ENCODE data around the gene SAE1. TPM values are rescaled to one million over a fixed set of nuclear protein-coding genes. Genes with fewer than 3 reads are reported as not detected.
A peak's percentile ranks its signal among the peaks of the same experiment; 100 is the strongest.

The SAE1 gene
- total RNA-seq, 1 donor from 2014 or later = 96.6 TPM

- peaks cover 7% of the 10 kb centered on the region for H3K4me1 Mint-ChIP-seq (ENCODE audit: unreplicated experiment)
- H3K9me3 Mint-ChIP-seq (ENCODE audit: unreplicated experiment) = no peaks in the 10 kb centered on the region
- H3K36me3 Mint-ChIP-seq (ENCODE audit: unreplicated experiment) = peaks cover 20% of the 10 kb centered on the region
- no peak overlapping the region for H3K27ac Mint-ChIP-seq (ENCODE audit: unreplicated experiment)
- H3K4me3 Mint-ChIP-seq (ENCODE audit: unreplicated experiment) = no peak overlapping the region
- DNase-seq (ENCODE audit: extremely low spot score, unreplicated experiment) = no peak
- TF ChIP-seq, protein P1, sequence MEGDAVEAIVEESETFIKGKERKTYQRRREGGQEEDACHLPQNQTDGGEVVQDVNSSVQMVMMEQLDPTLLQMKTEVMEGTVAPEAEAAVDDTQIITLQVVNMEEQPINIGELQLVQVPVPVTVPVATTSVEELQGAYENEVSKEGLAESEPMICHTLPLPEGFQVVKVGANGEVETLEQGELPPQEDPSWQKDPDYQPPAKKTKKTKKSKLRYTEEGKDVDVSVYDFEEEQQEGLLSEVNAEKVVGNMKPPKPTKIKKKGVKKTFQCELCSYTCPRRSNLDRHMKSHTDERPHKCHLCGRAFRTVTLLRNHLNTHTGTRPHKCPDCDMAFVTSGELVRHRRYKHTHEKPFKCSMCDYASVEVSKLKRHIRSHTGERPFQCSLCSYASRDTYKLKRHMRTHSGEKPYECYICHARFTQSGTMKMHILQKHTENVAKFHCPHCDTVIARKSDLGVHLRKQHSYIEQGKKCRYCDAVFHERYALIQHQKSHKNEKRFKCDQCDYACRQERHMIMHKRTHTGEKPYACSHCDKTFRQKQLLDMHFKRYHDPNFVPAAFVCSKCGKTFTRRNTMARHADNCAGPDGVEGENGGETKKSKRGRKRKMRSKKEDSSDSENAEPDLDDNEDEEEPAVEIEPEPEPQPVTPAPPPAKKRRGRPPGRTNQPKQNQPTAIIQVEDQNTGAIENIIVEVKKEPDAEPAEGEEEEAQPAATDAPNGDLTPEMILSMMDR (IDR thresholded peaks at IDR 0.05) = no peak
- H3K27me3 Mint-ChIP-seq (ENCODE audit: unreplicated experiment) = no peaks in the 10 kb centered on the region
Measured at GRCh38 chr19:47221080-47221841, 90.6 kb downstream of the SAE1 start.

- Mint-ChIP-seq H3K36me3 (ENCODE audit: unreplicated experiment) (peaks cover 20% of the 10 kb centered on the region), H3K4me3 (ENCODE audit: unreplicated experiment) (no peak overlapping the region), H3K9me3 (ENCODE audit: unreplicated experiment) (no peaks in the 10 kb centered on the region), H3K4me1 (ENCODE audit: unreplicated experiment) (peaks cover 10% of the 10 kb centered on the region), H3K27me3 (ENCODE audit: unreplicated experiment) (no peaks in the 10 kb centered on the region), H3K27ac (ENCODE audit: unreplicated experiment) (no peak overlapping the region)
- TF ChIP-seq, protein P1 (IDR thresholded peaks at IDR 0.05) = no peak
- DNase-seq (ENCODE audit: extremely low spot score, unreplicated experiment) = no peak
Measured at GRCh38 chr19:47221890-47222289, 91.3 kb downstream of the SAE1 start.

- Mint-ChIP-seq H3K4me3 (ENCODE audit: unreplicated experiment) (peak overlapping the region; percentile 38), H3K27me3 (ENCODE audit: unreplicated experiment) (no peaks in the 10 kb centered on the region), H3K27ac (ENCODE audit: unreplicated experiment) (peak overlapping the region; percentile 94), H3K36me3 (ENCODE audit: unreplicated experiment) (peaks cover 8% of the 10 kb centered on the region), H3K9me3 (ENCODE audit: unreplicated experiment) (no peaks in the 10 kb centered on the region), H3K4me1 (ENCODE audit: unreplicated experiment) (peaks cover 19% of the 10 kb centered on the region)
- TF ChIP-seq, protein P1 (IDR thresholded peaks at IDR 0.05) = peak; percentile 54
- peak; percentile 97 for DNase-seq (ENCODE audit: extremely low spot score, unreplicated experiment)
Measured at GRCh38 chr19:47225746-47226425, 95.3 kb downstream of the SAE1 start.

- Mint-ChIP-seq H3K4me3 (ENCODE audit: unreplicated experiment) (no peak overlapping the region), H3K27me3 (ENCODE audit: unreplicated experiment) (no peaks in the 10 kb centered on the region), H3K9me3 (ENCODE audit: unreplicated experiment) (no peaks in the 10 kb centered on the region), H3K36me3 (ENCODE audit: unreplicated experiment) (peaks cover 6% of the 10 kb centered on the region), H3K27ac (ENCODE audit: unreplicated experiment) (peak overlapping the region; percentile 97), H3K4me1 (ENCODE audit: unreplicated experiment) (peaks cover 23% of the 10 kb centered on the region)
- TF ChIP-seq, protein P1 (IDR thresholded peaks at IDR 0.05) = no peak
- DNase-seq (ENCODE audit: extremely low spot score, unreplicated experiment) = no peak
Measured at GRCh38 chr19:47226426-47227351, 96.1 kb downstream of the SAE1 start.
